ENCODE results near the gene KRT222. TPM values are rescaled to one million over a fixed set of nuclear protein-coding genes. Genes with fewer than 3 reads are reported as not detected.

The KRT222 gene
- total and polyA plus RNA-seq, 2 donors = 0.19 to 0.84 TPM

DNA sequence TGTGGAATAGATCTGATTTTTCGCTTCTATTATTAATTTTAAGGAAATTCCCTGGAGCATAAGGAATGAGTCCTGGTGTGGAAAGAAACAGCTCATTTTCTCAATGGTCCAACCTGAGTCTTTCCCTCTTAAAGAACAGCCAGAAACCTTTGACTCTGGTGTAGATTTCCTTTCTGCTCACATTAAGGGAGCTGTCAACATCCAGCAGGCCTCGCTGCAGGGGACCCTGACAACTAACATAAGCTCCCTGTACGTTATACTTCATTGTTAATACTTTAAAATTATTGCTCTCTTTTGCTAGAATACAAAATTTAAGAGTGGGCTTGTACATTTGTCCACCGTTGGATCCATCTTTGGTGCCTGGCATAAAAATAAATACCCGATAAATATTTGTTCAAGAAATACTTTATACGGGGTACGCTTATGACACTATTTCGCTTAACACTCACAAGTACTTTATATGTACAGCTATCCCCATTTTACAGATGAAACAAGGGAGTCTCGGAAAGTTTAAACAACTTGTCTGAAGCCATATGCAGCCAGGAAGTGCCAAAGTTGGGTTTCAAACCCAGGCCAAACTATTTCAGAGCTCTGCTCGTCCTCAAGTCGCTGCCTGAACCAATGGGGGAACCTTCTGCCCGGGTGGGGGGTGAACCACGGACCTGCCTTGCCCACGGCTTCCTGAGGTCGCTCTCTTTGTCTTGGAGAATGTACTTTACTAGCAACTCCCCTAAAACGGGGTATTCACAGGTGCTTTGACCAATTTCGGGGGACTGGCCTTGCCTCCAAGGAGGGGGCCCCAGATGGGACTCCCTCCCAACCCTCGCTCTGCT, 18.0 kb downstream of the KRT222 start:
- Histone ChIP-seq H3K4me1 (ENCODE audit: control insufficient read depth in 2 of 2, insufficient read depth in 2 of 2, low read length in 2 of 2) (peaks cover 11 to 15% of the 10 kb centered on the region in 2 donors), H3K27me3 (ENCODE audit: control insufficient read depth in 2 of 2, insufficient read depth in 1 of 2, low read length in 1 of 2) (no peaks in the 10 kb centered on the region), H3K36me3 (ENCODE audit: control insufficient read depth in 2 of 2, insufficient read depth in 2 of 2, low read length in 1 of 2) (peaks cover 5 to 25% of the 10 kb centered on the region in 2 donors), H3K27ac (ENCODE audit: low read depth in 1 of 2, low read length in 1 of 2) (peak overlapping the region; percentile 97 to 99), H3K4me3 (ENCODE audit: low read length in 2 of 2) (peak overlapping the region; percentile 84 to 97), H3K9me3 (ENCODE audit: control insufficient read depth in 2 of 2, insufficient read depth in 1 of 2, low read length in 1 of 2) (peaks cover 0 to 4% of the 10 kb centered on the region in 2 donors)
- DNase-seq (ENCODE audit: low read depth in 6 of 9, low spot score in 9 of 9) = peak in 6 of 9 donors; percentile 4 to 86 (median 62)
- WGBS = 18% methylated on average over 18 of the region's 18 CpGs

DNA sequence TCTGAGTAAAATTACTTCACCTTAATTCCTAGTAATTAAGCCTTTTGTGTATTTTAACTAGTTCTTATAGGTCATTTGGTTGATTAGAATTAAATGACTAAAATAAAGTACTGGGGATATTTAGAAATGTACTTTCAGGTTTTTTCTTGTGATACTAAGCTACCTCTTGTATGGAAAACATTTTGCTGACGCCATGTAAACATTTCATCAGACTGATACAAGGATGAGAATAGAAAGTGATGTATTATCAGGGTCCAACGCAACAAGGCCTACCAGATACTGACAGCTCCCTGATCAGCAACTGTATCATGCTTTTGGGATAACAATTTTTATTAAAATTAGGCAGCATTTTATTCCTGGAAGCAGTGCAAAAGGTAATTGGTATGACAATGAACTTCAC, 19.0 kb downstream of the KRT222 start:
- 93% methylated on average over 2 of the region's 2 CpGs for WGBS
- DNase-seq (ENCODE audit: low read depth in 6 of 9, low spot score in 9 of 9) = no peak
- Histone ChIP-seq H3K4me1 (ENCODE audit: control insufficient read depth in 2 of 2, insufficient read depth in 2 of 2, low read length in 2 of 2) (peaks cover 11 to 15% of the 10 kb centered on the region in 2 donors), H3K4me3 (ENCODE audit: low read length in 2 of 2) (no peak overlapping the region), H3K9me3 (ENCODE audit: control insufficient read depth in 2 of 2, insufficient read depth in 1 of 2, low read length in 1 of 2) (peaks cover 0 to 4% of the 10 kb centered on the region in 2 donors), H3K27ac (ENCODE audit: low read depth in 1 of 2, low read length in 1 of 2) (no peak overlapping the region), H3K36me3 (ENCODE audit: control insufficient read depth in 2 of 2, insufficient read depth in 2 of 2, low read length in 1 of 2) (peaks cover 5 to 29% of the 10 kb centered on the region in 2 donors), H3K27me3 (ENCODE audit: control insufficient read depth in 2 of 2, insufficient read depth in 1 of 2, low read length in 1 of 2) (no peaks in the 10 kb centered on the region)

- Histone ChIP-seq H3K4me3 (ENCODE audit: low read length in 2 of 2) (no peak overlapping the region), H3K36me3 (ENCODE audit: control insufficient read depth in 2 of 2, insufficient read depth in 2 of 2, low read length in 1 of 2) (peaks cover 7 to 35% of the 10 kb centered on the region in 2 donors), H3K27ac (ENCODE audit: low read depth in 1 of 2, low read length in 1 of 2) (no peak overlapping the region), H3K27me3 (ENCODE audit: control insufficient read depth in 2 of 2, insufficient read depth in 1 of 2, low read length in 1 of 2) (no peaks in the 10 kb centered on the region), H3K4me1 (ENCODE audit: control insufficient read depth in 2 of 2, insufficient read depth in 2 of 2, low read length in 2 of 2) (peaks cover 11 to 15% of the 10 kb centered on the region in 2 donors), H3K9me3 (ENCODE audit: control insufficient read depth in 2 of 2, insufficient read depth in 1 of 2, low read length in 1 of 2) (peaks cover 0 to 4% of the 10 kb centered on the region in 2 donors)
- DNase-seq (ENCODE audit: low read depth in 6 of 9, low spot score in 9 of 9) = no peak
These were observed 19.7 kb downstream of the KRT222 start for GRCh38 chr17:40645291-40645690.

- WGBS = 95% methylated on average over 2 of the region's 2 CpGs
These were observed 27.0 kb downstream of the KRT222 start for GRCh38 chr17:40637931-40638330.

DNA sequence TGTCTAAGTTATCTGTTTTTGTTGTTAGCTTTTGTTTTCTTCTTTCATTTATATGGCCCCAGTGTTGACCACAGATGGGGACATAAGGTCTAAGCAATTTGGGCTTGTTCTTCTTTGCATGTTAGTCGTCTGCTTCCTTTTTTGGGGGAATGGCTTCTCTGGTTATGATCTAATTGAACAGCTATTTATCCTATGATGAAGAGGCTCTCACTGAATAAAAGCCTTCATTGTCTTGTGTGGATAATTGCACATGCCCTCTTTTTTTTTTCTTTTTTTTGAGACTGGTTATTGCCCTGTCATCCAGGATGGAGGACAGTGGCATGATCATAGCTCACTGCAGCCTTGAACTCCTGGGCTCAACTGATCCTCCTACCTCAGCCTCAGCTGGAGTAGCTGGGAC, 31.1 kb downstream of the KRT222 start:
- Histone ChIP-seq H3K9me3 (ENCODE audit: control insufficient read depth in 2 of 2, insufficient read depth in 1 of 2, low read length in 1 of 2) (no peaks in the 10 kb centered on the region), H3K36me3 (ENCODE audit: control insufficient read depth in 2 of 2, insufficient read depth in 2 of 2, low read length in 1 of 2) (peaks cover 49 to 82% of the 10 kb centered on the region in 2 donors), H3K27ac (ENCODE audit: low read depth in 1 of 2, low read length in 1 of 2) (no peak overlapping the region), H3K4me3 (ENCODE audit: low read length in 2 of 2) (no peak overlapping the region), H3K27me3 (ENCODE audit: control insufficient read depth in 2 of 2, insufficient read depth in 1 of 2, low read length in 1 of 2) (no peaks in the 10 kb centered on the region), H3K4me1 (ENCODE audit: control insufficient read depth in 2 of 2, insufficient read depth in 2 of 2, low read length in 2 of 2) (no peaks in the 10 kb centered on the region)
- 95% methylated on average over 1 of the region's 1 CpG for WGBS
- no peak for DNase-seq (ENCODE audit: low read depth in 6 of 9, low spot score in 9 of 9)

More at GRCh38 chr17:40637931-40638330, 27.0 kb downstream of the KRT222 start:
- no peak for DNase-seq (ENCODE audit: low read depth in 6 of 9, low spot score in 9 of 9)
- Histone ChIP-seq H3K27ac (ENCODE audit: low read depth in 1 of 2, low read length in 1 of 2) (no peak overlapping the region), H3K4me3 (ENCODE audit: low read length in 2 of 2) (no peak overlapping the region), H3K4me1 (ENCODE audit: control insufficient read depth in 2 of 2, insufficient read depth in 2 of 2, low read length in 2 of 2) (no peaks in the 10 kb centered on the region), H3K9me3 (ENCODE audit: control insufficient read depth in 2 of 2, insufficient read depth in 1 of 2, low read length in 1 of 2) (no peaks in the 10 kb centered on the region), H3K27me3 (ENCODE audit: control insufficient read depth in 2 of 2, insufficient read depth in 1 of 2, low read length in 1 of 2) (no peaks in the 10 kb centered on the region), H3K36me3 (ENCODE audit: control insufficient read depth in 2 of 2, insufficient read depth in 2 of 2, low read length in 1 of 2) (peaks cover 40 to 76% of the 10 kb centered on the region in 2 donors)

DNA sequence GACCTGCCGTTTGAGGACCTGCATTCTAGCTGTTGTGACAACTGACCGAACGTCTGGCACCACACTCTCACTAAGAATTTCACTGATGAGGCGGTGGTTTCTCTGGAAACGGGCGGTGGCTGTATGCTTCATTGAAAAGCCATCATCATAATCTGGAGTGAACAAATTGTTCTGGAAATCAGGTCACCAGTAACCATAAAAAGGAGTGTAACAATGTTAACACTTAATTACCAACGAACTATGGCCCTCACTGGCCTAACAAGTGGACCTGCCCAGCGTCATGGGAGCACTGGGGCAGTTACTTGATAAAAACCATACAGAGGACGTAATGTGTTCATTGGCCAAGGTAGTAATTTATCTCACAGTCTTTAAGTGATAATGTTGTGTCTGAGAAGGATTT, 32.8 kb downstream of the KRT222 start:
- Histone ChIP-seq H3K36me3 (ENCODE audit: control insufficient read depth in 2 of 2, insufficient read depth in 2 of 2, low read length in 1 of 2) (peaks cover 51 to 83% of the 10 kb centered on the region in 2 donors), H3K4me1 (ENCODE audit: control insufficient read depth in 2 of 2, insufficient read depth in 2 of 2, low read length in 2 of 2) (no peaks in the 10 kb centered on the region), H3K27ac (ENCODE audit: low read depth in 1 of 2, low read length in 1 of 2) (no peak overlapping the region), H3K27me3 (ENCODE audit: control insufficient read depth in 2 of 2, insufficient read depth in 1 of 2, low read length in 1 of 2) (no peaks in the 10 kb centered on the region), H3K9me3 (ENCODE audit: control insufficient read depth in 2 of 2, insufficient read depth in 1 of 2, low read length in 1 of 2) (no peaks in the 10 kb centered on the region), H3K4me3 (ENCODE audit: low read length in 2 of 2) (no peak overlapping the region)
- DNase-seq (ENCODE audit: low read depth in 6 of 9, low spot score in 9 of 9) = no peak
- WGBS = 92% methylated on average over 9 of the region's 9 CpGs

DNA sequence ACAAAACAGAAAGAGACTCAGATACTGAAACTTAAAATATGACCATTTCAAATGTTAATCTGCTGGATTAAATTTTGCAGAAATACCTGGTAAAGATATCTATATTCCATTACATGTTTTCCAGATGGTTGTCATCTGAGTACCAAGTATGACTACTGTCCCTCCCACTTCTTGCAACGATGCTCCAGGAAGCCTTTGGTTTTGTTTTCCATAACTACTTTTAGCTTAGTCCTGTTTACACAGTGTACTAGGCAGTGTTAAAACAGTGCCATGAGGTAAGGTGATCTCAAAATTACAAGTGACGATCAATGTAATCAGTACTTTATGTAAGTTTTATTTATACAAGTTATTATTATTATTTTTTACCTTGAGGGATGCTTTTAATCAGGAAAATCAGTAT, 35.1 kb downstream of the KRT222 start:
- WGBS = 76% methylated on average over 2 of the region's 2 CpGs
- no peaks in the 10 kb centered on the region for H3K4me1 ChIP-seq (ENCODE audit: control insufficient read depth in 2 of 2, insufficient read depth in 2 of 2, low read length in 2 of 2)
- no peaks in the 10 kb centered on the region for H3K9me3 ChIP-seq (ENCODE audit: control insufficient read depth in 2 of 2, insufficient read depth in 1 of 2, low read length in 1 of 2)
- no peak overlapping the region for H3K4me3 ChIP-seq (ENCODE audit: low read length in 2 of 2)
- no peak overlapping the region for H3K27ac ChIP-seq (ENCODE audit: low read depth in 1 of 2, low read length in 1 of 2)
- DNase-seq (ENCODE audit: low read depth in 6 of 9, low spot score in 9 of 9) = no peak
- peaks cover 40 to 67% of the 10 kb centered on the region in 2 donors for H3K36me3 ChIP-seq (ENCODE audit: control insufficient read depth in 2 of 2, insufficient read depth in 2 of 2, low read length in 1 of 2)
- no peaks in the 10 kb centered on the region for H3K27me3 ChIP-seq (ENCODE audit: control insufficient read depth in 2 of 2, insufficient read depth in 1 of 2, low read length in 1 of 2)

GRCh38 chr17:40625311-40625710, 39.7 kb downstream of the KRT222 start:
- Histone ChIP-seq H3K9me3 (ENCODE audit: control insufficient read depth in 2 of 2, insufficient read depth in 1 of 2, low read length in 1 of 2) (no peaks in the 10 kb centered on the region), H3K27ac (ENCODE audit: low read depth in 1 of 2, low read length in 1 of 2) (no peak overlapping the region), H3K27me3 (ENCODE audit: control insufficient read depth in 2 of 2, insufficient read depth in 1 of 2, low read length in 1 of 2) (no peaks in the 10 kb centered on the region), H3K4me3 (ENCODE audit: low read length in 2 of 2) (no peak overlapping the region), H3K36me3 (ENCODE audit: control insufficient read depth in 2 of 2, insufficient read depth in 2 of 2, low read length in 1 of 2) (peaks cover 9 to 28% of the 10 kb centered on the region in 2 donors), H3K4me1 (ENCODE audit: control insufficient read depth in 2 of 2, insufficient read depth in 2 of 2, low read length in 2 of 2) (peaks cover 0 to 7% of the 10 kb centered on the region in 2 donors)
- DNase-seq (ENCODE audit: low read depth in 6 of 9, low spot score in 9 of 9) = no peak
- 69% methylated on average over 5 of the region's 5 CpGs for WGBS

GRCh38 chr17:40623419-40624210, 41.4 kb downstream of the KRT222 start:
- Histone ChIP-seq H3K4me1 (ENCODE audit: control insufficient read depth in 2 of 2, insufficient read depth in 2 of 2, low read length in 2 of 2) (peaks cover 2 to 17% of the 10 kb centered on the region in 2 donors), H3K27me3 (ENCODE audit: control insufficient read depth in 2 of 2, insufficient read depth in 1 of 2, low read length in 1 of 2) (no peaks in the 10 kb centered on the region), H3K4me3 (ENCODE audit: low read length in 2 of 2) (no peak overlapping the region), H3K27ac (ENCODE audit: low read depth in 1 of 2, low read length in 1 of 2) (no peak overlapping the region), H3K9me3 (ENCODE audit: control insufficient read depth in 2 of 2, insufficient read depth in 1 of 2, low read length in 1 of 2) (no peaks in the 10 kb centered on the region), H3K36me3 (ENCODE audit: control insufficient read depth in 2 of 2, insufficient read depth in 2 of 2, low read length in 1 of 2) (peaks cover 2 to 13% of the 10 kb centered on the region in 2 donors)
- WGBS = 88% methylated on average over 12 of the region's 12 CpGs
- no peak for DNase-seq (ENCODE audit: low read depth in 6 of 9, low spot score in 9 of 9)

All from thymus (tissue), 11 donors.